ENCODE results near the gene BRINP3.

GRCh38 chr1:190244406-190244805 is 233.3 kb downstream of the BRINP3 start:
- TF ChIP-seq CTCF (IDR thresholded peaks at IDR 0.05): no peak
- TF ChIP-seq POLR2A (IDR thresholded peaks at IDR 0.05): no peak

All from upper lobe of left lung (tissue), 4 donors.